DMS53 (cell line): Measurements from ENCODE around the gene CTRL.
A peak's percentile ranks its signal among the peaks of the same experiment; 100 is the strongest.
"Not testable (repeated sequence)": the region's sequence is repeated elsewhere in the genome, so short reads cannot be mapped to it uniquely, and the experiment has no call there.

Experiments used
- DNase-seq: peaks from one replicate; lab custom pipeline; 2025; lab: John Stamatoyannopoulos, UW

Gene CTRL

DNA sequence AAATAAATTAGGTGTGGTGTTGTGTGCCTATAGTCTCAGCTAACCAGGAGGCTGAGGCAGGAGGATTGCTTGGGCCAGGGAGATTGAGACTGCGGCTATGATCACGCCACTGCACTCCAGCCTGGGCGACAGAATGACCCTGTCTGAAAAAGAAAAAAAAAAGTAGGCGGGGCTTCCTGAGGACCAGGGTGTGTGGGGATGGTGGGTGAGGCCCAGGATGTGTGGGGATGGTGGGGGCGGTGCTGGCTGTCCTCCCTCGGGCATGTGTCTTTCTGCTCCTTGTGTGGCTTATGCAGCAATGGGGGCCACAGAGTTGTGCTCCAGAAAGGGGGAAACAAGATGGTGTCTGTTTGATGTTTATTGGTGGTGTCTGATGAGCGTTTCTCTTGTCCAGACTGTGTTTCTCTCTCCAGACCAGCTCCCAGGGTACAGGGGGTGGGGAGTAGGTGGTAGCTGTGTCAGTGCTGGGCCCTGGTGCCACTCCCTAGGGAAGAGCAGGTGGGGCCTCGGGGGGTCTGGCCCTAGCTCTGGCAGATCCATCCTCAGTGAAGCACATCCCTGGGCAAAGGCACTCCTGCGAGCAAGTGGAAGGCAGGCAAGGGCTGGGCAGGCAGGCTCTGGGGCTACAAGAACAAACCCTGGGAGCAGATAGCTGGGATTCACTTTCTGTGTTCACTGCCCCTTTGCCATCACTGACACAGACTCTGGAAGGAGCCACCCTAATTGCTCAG lies 10.0 kb upstream of the CTRL start:
- no peak for DNase-seq

DNA sequence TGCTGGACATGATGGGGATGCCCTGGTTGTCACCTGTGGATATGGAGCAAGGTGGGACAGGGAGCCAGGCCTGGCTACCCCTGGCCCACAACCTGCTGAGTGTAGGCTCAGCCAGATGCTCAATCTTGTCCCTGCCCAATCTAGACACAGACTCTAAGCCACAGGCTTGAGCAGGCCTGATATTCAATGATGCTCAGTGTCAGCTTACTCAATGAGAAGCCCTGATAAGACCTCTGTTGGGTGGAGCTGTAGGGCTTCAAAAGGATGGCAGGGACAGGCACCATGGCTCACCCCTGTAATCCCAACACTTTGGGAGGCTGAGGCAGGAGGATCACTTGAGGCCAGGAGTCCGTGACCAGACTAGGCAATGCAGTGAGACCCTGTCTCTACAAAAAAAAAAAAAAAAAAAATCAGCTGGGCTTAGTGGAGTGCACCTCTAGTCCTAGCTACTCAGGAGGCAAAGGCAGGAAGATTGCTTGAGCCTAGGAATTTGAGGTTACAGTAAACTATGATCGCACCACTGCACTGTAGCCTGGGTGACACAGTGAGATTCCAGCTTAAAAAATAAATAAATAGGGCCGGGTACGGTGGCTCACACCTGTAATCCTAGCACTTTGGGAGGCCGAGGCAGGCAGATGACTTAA lies 8.9 kb upstream of the CTRL start:
- DNase-seq, result no peak

DNA sequence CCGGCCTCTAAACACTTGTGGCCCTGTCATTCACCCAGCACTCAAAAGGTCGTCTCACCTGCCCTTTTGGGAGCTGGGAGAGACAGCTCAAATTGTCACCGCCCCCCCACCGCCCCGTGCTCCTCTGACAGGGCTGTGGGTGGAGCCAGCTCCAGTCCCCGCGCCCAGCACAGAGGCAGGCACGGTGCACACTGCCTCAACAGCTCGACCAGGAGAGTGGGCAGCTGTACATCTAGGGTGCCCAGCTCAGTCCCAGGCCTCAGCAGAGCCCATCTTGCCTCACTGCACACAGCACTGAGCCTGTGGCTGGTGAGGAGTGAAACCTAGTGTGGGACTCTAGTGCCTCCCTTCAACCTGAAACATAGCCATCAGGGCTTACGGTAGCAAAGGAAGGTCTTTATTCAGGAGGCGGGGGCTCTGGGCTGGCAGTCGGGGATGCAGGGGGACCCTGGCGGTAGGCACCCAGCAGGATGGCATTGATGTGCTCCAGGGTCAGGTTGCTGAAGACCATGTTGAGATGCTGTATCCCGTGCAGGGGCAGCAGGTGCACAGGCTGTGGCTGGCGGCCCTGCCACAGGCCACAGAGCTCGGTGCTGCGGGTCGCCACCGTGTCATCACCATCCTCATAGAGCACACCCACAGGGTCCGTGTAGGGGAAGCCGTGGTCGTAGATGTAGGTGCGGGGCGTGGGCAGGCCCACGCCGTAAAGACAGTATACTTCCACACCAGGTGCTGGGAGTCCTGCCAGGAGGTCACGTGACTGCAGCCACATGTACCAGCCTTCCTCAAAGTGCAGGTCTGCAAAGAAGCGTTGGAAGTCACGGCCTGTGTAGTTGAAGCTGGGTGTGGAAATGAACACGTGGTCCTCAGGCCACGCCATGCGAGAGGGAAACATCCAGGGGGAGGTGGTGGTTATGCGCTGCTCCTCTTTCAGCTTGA lies 8.1 kb upstream of the CTRL start:
- peak; percentile 56 for DNase-seq

DNA sequence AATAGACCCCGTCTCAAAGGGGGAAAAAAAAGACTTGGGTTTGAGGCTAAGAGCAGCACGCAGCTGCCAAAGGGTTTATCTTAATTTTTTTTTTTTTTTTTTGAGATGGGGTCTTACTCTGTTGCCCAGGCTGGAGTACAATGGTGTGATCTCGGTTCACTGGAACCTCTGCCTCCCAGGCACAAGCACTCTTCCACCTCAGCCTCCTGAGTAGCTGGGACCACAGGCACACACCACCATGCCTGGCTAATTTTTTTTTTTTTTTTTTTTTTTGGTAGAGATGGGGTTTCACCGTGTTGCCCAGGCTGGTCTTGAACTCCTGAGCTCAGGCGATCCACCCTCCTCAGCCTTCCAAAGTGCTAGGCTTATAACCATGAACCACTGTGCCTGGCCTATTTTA lies 6.1 kb upstream of the CTRL start:
- DNase-seq, result not testable (repeated sequence)

DNA sequence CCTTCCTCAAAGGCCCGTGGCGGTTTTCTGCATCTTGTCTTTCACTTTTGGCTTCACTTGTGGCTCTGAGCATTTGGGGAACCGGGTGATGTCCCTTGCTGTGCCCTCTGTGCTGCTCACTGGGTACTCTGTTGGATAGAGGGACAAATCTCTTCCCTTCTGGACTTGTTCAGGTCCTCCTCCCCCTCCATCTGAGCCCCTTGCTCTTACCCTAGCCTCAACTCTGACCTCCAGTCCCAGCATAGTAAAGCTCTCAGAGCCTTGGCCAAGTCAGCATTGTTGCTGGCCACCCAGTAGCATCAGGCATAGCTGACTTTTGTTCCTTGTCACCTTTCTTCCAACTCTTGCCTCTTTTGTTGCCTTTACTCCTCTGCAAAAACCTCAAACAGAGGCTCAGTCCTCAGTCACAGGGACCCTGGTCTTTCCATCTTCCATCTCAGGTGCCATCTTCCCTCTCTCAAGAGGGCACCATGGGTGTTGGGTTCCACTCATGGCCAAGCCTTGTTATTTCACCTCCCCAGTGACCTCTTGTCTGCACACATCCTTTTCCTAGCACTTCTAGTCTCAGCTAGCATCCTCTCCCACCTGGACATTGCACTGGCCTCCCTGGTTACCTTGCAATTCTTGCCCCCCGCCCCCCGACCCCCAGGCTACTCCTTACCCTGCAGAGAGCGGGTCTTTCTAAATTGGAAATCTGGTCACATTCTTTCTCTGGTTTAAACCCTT lies 5.4 kb upstream of the CTRL start:
- no peak for DNase-seq

DNA sequence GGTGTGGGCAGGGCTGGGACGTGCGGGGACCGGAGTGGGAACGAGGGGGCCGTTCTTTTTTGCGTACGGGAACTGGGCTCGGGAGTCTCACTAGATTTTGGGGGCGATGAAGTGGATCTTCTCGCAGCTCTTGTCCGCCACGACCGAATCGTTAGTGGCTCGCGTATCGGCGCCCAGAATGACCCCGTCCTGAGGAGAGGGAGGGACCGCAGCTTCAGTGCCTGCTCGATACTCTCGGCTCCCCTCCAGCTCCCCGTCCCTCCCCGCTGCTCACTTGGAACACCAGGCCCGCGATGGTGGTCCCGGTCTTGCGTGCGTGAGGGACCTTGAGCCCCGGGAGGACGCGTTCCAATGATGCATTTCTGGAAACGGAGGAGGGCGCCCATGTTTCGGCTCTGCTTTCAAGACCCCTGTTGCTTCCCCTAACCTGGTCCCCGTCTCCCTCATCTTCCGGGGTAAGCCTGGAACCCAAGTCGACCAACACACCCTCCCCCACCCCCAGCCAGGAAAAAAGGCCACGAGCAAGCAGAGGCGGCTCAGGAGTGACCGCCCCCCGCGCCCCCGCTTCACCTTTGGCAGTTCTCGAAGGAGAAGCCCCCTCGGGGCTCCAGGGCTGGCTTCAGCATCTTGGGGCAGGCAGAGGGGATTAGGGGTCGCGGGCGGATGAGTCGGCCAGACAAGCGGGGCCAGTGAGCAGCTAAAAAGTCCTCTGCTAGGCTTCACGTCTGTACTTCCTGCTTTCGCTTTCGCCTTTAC lies 4.6 kb upstream of the CTRL start, which contains the start of gene PSMB10:
TSS of gene PSMB10 (minus strand) at position 727 of the 756 bp plus-strand sequence. CDS start at position 626, 101 bp downstream.
- DNase-seq, result peak; percentile 80

DNA sequence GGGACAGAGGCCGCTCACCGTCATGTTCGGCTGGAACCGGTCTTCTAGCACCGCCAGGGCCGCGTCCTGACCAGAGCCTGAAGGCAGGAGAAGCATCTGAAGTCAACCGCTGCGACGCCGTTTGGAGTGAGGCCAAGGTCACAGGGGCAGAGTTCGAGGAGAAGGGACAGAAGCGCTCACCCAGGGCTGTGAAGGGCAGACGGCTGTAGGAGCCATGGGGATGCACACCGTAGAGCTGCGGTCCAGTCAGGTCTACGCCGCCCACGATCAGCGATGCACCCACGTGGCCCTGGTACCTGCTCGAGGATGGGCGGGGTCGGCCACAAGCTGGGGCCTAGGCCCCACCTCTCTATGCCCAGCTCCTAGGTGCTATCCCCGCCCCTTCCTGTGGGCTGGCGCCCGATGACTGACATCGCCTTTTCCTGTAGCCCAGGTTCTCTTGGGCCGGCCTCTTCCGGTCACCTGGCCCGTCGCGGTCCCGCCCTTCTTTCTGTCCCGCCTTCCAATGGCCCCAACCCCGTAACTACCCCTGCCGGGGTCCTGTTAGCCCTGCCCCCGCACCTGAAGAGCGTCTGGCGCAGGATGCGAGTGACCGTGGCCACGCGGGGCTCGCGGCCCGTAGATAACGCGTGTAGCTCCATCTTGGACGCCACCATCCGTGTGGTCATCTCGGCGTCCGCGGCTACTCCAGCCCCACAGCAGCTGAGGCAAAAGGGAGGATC lies 3.9 kb upstream of the CTRL start:
- peak; percentile 98 for DNase-seq

DNA sequence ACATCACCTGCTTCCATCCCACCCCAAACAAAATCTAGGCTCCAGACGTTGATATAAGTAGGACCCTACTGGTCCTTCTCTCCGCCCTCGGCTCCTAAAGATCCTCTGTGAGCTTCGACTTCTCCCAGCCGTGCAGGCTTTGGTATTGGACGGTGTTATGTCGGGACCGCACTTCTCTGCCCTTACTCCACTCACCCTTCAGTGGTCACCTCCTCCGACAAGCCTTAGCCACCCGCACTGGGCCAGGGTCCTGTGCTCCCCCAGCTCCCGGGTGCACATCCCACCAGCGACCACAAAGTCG lies 3.4 kb upstream of the CTRL start:
- DNase-seq, result peak; percentile 65

DNA sequence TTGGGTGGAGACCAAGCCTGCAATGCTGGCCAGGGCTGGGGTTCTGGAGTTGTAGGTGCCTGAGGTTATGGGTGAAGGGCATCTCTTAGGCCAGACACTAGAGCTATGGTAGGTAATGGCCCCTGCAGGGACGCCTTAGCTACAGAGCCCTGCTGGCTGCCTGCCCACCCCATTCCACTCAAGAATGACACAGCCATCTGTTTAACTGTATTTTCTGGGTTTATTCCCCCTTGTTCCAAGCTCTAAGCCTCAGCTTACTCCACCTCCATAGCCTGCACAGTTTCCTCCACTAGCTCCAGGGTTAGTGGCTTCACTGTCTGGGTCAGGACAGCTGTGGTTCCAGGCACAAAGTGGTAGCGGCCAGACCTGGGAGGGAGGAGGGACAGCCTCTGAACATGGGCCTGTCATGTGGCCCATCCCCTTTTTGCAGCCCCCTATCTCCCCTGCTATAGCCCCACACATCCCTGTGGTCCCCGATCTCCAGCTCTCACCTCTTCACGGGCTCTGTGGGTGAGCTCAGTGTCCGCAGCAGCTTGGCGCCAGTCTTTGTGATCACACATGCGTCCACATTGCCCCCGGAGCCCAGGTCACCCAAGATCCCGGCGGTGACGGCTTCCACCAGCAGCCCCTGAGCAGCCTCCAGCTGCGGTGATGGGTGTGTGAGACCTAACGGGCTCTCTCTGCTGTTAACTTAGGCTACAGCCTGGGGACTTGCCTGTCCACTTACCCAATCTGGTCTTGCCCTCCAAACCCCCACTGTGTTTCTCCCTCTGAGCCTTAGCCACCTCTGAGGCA lies 2.8 kb upstream of the CTRL start:
- DNase-seq, result no peak

DNA sequence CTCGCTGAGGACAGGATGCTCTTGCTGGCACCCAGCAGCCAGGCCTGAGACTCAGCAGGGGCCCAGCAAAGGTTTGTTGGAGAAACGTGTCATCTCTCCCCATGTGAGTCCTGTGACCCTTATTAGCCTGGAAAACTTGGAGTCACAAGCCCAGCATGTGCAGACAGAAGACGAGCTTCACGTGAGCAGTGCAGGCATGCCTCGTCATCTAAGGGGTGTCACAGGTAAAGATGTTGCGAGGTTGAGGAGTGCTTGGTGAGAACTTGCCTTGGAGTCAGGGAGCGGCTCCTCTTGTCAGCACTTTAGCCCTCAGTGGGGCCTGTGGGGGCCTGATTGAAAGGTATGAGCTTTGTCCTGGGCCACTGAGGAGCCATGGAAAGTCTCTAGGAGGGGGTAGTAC lies 2.1 kb upstream of the CTRL start:
- peak; percentile 16 for DNase-seq

DNA sequence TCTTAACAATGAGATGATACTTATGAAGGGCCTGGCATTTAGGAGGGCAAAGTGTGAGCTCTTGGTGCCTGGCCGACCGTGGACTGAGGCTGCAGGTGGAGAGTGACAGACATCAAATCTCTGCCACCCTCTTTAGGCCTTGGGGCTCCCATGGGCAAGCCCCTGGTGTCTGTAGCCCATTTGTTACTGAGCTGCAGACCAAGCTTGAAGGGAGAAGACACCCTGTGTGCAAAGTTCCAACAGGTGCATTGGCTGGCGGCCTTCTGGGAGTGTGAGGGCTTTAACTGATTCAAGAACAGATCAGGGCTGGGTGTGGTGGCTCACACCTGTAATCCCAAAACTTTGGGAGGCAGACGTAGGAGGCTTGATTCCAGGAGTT lies 789 bp upstream of the CTRL start:
- no peak for DNase-seq

DNA sequence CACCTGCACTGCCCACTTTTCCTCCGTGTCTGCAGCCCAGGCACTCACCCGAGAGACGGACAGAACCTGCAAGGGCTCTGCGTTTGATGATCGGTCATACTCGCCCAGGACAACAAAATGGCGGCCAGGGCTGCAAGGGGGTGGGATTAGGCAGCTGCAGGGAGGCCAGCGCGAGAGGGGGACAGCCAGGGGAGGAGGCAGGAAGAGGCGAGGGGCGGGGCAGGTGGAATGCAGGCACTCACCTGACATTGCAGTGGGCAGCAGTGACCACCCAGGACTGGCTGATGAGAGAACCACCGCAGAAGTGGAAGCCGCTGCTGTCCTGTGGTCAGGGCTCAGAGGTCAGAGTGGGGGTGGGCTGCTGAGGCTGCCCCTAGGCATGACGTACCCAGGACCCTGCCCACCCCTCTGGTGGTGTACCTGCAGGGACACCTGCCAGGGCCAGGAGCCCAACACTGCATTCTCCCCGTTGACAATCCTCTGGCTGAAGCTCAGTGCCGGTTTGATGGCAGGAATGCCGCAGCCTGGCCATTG lies 917 bp downstream of the CTRL start:
- no peak for DNase-seq

DNA sequence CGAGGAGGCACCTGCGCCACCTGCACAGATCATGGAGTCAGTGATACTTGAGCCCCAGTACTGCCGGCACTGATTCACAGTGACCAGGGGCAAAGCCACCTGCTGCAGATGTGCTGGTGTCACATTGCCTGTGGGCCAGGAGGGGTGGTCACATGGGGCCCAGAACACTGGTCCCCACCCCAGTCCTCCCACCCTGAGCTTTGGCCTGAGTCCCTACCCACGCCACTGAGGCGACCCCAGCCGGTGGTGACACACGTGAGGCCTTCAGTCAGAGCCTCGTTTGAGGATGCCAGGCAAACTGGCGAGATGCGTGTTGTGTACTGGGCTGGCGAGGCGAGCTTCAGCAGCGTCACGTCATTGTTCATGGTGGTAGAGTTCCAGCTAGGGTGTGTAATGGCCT lies 1.5 kb downstream of the CTRL start:
- DNase-seq, result no peak

DNA sequence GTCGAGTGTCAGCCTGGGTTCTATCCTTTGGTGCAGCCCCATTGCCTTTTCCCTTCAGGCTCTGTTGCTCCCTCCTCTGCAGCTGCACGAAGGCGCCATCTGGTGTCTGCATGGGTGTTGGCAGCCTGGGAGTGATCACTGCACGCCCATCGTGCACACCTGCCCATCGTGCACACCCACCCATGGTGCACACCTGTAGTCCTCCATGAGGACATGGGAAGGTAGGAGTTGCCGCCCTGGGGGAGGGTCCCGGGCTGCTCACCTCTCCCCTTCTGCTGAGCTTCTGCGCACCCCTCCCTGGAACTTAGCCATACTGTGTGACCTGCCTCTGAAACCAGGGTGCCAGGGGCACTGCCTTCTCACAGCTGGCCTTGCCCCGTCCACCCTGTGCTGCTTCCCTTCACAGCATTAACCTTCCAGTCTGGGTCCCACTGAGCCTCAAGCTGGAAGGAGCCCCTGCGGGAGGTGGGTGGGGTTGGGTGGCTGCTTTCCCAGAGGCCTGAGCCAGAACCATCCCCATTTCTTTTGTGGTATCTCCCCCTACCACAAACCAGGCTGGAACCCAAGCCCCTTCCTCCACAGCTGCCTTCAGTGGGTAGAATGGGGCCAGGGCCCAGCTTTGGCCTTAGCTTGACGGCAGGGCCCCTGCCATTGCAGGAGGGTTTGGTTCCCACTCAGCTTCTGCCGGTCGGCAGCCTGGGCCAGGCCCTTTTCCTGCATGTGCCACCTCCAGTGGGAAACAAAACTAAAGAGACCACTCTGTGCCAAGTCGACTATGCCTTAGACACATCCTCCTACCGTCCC lies 2.9 kb downstream of the CTRL start:
- peak; percentile 80 for DNase-seq

DNA sequence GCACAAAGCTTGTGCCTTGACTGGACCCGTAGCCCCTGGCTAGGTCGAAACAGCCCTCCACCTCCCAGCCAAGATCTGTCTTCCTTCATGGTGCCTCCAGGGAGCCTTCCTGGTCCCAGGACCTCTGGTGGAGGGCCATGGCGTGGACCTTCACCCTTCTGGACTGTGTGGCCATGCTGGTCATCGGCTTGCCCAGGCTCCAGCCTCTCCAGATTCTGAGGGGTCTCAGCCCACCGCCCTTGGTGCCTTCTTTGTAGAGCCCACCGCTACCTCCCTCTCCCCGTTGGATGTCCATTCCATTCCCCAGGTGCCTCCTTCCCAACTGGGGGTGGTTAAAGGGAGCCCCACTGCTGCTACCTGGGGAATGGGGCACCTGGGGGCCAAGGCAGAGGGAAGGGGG lies 3.5 kb downstream of the CTRL start:
- no peak for DNase-seq

DNA sequence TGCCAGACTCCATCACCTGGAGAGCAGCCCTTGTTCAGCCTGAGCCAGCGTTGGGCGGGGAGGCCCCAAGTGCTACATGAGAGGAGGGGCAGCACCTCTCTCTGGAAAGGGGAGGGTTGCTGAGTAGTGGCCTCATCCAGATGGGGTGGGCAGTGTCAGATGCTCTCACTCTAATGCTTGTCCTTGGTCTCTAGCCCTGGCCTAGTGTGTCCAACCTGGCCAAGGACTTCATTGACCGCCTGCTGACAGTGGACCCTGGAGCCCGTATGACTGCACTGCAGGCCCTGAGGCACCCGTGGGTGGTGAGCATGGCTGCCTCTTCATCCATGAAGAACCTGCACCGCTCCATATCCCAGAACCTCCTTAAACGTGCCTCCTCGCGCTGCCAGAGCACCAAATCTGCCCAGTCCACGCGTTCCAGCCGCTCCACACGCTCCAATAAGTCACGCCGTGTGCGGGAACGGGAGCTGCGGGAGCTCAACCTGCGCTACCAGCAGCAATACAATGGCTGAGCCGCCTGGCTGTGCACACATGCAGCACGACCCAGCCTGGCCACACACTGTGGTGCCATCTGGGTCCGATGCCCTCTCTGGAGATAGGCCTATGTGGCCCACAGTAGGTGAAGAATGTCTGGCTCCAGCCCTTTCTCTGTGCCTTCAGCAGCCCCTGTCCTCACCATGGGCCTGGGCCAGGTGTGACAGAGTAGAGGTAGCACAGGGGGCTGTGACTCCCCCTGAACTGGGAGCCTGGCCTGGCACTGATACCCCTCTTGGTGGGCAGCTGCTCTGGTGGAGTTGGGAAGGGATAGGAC lies 4.3 kb downstream of the CTRL start:
- DNase-seq, result no peak

DNA sequence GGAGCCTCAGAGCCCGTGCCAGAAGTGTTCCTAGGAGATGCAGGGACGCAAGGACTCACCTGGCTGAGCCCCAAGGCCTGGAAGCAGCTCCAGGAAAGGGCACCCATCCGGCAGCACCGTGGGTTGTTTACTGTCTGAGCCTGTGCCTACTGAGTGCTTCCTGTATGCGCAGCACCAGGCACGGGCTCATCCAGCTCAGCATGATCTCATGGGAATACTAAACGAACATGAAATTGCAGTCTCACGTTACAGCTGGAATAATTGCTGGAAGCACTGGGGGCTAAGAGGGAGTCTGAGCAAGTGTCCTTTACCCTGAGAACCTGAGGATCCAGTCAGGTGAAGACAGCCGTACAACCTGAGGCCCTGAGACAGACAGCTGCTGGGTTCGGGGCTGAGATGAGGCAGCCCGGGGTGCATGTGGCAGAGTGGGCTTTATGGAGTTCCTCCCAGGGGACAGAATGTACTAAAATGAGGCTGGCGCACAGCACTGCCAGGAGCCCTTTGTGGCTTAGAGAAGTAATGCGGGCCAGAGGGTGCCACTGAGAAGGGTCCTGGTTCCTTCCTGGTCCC lies 5.4 kb downstream of the CTRL start:
- peak; percentile 88 for DNase-seq
